GM18520 (cell line): ENCODE results near the gene GRIP2.

Experiments used
- ATAC-seq: cut with Tn5 transposase; IDR thresholded peaks from one replicate; pipeline ENCODE4 v1.9.1; 2021; ENCODE audit not compliant: unreplicated experiment

Gene GRIP2

DNA sequence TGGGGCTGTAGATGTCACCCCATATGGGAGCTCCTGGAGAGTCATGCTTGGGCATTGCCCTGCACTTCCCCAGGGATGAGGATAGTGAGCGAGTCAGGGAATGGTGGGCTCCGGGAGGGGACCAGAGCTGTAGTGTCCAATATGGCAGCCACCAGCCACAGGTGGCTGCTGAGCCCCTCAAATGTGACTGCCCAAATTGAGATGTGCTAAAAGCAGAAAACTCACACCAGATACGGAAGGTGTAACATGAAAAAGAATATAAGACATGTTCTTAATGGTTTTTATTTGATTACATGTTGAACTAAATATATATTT, 31.7 kb downstream of the GRIP2 start:
- ATAC-seq = no peak

DNA sequence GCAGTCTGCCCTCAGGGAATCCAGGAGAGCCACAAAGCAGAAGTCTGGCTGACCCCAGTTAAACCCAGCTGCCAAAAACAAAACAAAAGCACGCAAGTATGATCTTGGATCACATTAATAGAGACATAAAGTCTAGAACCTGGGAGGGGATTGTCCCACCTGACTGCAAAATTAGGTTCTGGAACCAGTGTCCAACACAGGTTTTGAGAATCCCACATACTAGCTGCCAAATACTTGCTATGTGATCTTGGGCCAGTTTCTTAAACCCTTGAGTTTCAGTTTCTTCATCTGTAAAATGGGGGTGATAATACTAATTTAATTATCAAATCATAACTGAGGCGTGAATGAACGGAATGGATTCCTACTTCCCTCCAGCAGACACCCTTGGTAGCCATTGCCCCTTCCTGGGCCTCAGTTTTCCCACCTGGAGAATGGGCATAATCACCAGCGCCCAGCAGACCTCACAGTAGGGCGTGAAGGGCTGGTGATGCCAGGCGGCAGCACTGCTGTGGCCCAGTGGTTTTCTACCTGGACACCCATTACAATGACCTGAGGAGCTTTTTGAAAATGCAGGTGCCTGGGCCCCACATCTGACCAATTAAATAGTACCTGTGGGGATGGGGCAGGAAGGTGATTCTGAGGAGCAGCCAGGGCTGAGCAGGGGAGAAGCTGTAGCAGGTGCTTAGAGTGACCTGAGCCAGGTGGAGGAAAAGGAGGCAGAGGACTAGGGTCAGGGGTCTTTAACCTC, 32.2 kb downstream of the GRIP2 start:
- ATAC-seq = no peak

DNA sequence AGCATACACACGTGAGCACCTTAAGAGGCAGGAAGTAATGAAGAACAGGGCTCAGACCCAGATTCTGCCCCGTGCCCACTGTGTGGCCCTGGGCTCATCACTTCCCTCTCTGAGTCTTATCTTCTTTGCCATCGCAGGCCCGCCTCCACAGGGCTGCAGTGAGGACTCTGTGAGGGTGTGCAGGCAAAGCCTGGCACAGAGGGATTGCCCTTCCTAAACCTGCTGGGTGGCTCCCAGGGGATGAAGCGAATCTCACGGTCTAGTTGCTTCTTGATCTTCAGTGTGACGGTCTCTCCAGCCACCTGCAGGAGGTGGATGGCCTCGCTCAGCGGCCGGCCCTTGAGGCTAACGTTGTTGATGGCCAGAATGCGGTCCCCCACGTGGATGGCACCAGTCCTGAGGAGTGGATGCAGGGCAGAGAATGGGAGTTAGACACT, 32.8 kb downstream of the GRIP2 start:
- ATAC-seq = no peak

DNA sequence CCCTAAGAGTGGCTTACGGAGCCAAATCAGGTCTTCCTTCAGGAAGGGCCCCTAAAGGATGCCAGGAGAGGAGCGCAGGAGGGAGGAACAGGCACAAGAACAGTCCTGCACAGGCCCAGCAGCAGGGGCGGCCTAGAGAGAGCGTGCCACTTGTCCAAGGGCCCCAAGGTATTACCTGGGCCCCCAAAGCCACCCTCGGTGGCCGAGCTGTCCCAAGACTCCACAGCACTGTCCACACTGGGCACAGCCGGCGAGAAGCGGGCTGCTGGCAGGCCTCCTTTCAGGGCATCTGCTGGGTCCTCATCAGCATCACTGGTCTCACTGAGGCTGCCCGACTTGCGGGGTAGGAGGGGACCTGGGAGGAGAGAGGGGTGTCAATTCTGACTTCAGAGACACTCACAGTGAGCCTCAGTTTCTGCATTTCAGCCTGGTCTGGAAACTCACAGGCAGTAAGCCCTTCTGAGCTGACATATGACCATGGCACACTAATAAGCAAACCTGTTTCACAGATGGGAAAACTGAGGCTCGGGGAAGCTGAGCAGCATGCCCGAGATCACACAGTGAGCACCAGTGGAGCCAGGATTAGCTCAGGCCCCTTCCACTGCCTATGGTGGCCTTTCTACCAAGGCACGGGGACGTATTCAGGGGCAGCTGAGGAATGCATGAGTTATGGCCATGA, 33.4 kb downstream of the GRIP2 start:
- ATAC-seq = no peak

DNA sequence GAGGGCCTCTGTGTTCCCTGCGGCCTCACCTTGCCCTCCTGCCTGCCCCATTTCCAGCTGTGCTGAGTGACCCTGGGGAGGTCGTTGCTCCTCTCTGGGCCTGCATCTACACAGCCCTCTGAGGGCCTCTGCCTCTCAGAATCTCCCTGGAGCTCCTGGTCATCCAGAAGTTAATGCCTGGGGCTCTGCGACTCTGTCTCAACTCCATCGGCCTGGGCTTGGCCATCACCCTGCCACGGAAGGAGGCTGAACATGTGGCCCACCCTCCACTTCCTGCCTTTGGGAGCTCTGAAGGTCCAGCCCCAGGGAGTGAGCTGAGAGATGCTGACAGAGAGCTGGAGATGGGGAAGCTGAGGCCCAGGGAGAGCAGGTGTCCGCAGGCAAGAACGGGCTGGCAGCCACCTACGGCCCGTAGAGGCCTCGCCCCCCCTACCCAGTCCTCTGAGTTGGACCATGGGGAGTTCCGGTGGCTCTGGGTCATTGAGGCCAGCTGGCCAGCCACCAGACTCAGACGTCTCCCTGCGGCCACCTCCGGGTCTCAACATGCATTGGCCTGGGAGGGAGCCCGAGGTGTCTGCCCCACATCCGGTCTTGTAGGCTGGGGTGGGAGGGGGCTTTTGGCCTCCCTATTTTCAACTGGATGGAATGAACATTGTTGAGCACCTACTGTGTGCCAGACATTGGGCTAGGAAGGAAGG, 34.2 kb downstream of the GRIP2 start:
- ATAC-seq = no peak

DNA sequence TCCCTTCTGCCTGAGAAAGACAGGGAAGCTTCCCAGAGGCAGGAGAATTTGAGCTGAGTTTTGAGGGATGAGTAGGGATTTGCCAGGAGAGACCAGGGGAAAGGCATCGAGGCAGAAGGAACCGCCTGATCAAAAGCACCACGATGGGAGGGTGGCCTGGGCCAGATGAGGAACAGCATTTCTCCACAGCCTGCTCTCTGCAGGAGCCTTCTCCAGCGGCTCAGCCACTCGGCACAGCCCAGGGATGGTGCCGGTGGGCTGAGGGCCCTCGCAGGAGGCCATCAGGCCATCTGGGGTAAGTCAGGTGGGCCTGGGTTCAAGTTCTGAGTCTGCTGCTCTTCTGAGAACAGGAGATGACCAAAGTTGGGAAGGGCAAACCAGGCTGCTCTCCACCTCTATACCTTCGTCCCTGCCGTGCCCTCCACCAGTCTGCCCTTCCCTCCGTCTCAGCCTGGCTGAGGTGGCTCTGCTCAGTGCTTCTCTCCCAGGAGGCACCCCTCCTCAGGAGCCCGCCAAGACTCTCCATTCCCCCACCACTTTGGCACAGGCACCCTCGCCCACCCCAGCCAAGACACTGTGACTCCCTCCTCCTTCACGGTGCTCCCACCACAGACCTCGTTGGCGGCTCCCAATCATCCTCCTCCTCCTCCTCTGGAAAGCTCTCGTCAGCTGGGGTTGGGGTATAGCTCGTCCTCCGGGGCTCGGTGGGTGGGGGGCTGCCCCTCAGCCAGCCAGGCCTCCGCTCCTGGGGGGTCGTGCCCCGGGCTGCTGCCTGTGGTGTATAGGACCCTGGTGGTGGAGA, 34.9 kb downstream of the GRIP2 start:
- ATAC-seq = no peak

DNA sequence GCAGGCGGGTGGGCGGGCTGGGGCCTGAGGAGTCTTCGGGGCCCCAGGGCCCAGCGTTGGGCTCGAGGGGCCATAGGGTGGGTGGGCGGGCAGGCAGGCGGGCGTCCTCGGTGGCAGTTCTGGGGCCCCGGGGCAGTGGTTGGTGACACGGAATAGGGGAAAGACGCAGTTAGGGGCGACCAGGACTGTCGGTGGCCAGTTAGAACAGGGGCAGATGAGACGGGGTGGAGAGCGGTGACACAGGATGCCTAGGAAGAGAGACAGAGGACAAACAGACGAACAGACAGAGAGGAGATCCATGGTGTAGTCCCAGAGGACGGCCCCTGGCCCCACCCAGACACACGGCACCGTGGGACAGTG, 36.5 kb downstream of the GRIP2 start:
- no peak for ATAC-seq

DNA sequence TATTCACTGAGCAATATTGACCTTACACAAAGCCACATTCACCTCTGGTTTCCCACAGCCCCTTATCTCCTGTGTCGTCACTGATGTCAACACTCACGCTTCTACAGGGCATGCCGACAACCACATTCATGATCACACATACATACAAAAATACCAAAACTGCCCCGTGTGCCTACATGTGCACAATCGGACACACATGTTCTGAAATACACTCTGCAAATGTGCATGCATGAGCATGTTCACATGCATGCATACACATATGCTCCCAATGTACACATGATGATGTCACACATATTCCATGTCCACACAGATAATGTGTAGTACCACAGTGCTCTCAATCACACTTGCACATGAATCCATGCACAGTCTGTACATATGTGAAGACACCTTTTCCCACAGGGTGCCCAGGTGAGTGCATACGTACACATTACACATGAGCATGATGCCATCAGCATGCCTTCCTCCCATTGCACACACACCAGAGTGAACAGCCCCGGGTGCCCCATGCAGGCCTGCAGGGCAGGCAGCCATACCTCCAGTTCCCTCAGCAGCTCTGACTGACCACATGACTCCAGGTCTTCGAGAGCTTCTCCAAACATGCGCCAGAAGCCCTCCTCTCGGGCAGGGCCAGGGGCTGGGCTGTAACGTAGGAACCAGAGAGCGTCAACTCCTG, 37.0 kb downstream of the GRIP2 start:
- ATAC-seq = no peak

DNA sequence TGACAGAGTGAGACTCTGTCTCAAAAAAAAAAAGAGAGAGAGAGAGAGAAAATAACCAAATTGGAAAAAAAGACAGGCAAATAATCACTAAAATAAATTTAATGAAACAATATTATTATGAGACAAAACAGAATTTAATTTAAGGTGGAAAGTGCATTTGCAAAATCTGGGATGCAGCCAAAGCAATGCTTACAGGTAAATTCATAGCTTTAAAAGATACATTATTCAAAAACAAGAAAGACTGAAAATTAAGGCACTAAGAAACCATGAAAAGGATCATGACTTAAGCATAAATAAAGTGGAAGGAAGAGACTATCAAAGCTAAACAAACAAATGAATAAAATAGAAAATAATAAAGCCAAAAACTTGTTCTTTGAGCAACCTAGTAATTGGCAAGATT, 37.7 kb downstream of the GRIP2 start:
- ATAC-seq = no peak

DNA sequence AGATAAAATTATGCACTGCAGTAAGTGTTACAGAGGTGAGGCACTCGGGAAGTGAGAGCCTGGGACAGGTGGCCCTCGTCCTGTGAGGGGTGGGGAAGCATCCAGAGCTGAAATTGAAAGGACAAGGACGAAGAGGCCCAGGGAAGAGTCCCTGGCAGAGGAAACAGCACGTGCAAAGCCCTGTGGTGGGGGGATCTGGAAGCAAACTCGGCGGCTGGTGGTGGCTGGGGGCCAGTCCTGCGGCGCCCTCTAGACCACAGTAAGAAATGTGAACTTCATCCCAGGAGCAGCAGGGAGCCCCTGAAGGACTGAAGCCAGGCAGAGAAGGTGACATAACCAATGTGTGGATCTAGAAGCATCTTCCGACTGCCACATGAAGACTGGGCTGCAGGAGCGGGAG, 42.8 kb downstream of the GRIP2 start:
- no peak for ATAC-seq

DNA sequence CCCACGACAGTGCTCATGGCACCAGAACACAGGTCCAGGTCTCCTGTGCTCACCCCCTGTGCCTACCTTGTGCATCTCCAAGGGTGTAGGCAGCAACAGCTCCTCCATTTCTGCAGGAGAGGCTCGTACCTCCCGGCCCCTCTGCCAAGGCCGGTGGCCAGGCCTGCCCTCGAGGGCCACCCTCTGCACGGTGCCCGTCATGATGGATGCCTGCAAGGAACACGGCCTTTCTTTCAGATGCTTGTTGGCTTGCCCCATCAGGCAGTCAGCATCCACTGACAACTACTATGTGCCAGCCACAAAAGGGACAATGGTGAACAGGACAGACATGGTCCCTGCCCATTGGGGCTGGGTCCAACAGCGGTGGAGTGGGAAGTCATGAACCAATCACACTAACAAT, 43.8 kb downstream of the GRIP2 start:
- no peak for ATAC-seq

DNA sequence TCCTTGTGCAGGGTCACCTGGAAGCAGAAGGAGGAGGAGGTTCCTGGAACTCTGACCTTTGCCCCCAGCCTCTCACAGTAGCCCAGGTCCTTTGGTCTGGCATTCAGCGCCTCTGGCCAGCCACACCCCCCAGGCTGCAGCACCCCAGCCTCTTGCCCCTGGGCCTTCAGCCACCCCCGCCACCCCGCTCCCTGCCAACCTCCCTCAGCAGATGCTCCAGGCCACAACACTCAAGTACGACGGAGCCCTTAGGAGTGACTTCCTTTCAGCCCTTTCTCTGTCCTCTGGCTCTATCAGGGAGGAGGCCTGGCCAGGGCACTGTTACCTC, 45.2 kb downstream of the GRIP2 start:
- no peak for ATAC-seq

DNA sequence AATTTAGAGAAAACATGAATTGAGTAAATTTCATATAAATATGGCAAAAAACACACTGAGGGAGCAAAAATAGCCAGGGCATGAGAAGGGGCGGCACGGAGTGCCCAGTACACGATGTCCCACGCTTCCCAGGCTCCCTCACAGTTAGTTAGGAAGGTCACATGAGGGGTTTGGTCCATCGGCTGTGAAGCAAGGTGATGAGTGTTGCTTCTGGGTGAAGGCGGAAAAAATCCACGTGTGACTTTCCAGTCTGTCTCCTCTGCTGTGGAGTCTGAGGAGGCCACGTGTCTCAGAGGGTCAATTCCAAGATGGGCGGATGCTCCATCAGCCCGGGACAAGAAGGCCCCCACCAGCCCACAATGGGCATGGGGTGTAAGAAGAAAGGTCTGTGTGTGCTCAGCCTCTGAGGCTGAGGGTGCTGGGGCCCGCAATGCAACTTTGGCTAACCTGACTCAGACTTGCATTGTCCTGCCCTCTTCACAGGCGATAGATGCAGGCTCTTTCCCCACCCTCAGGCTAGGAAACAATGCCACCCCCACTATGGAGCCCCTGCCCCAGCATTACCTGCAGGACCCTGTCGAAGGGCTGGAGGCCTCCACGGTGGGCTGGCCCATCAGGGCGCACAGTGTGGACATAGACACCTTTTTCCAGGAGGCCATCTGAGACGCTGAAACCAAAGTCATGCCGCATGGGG, 45.7 kb downstream of the GRIP2 start:
- no peak for ATAC-seq

DNA sequence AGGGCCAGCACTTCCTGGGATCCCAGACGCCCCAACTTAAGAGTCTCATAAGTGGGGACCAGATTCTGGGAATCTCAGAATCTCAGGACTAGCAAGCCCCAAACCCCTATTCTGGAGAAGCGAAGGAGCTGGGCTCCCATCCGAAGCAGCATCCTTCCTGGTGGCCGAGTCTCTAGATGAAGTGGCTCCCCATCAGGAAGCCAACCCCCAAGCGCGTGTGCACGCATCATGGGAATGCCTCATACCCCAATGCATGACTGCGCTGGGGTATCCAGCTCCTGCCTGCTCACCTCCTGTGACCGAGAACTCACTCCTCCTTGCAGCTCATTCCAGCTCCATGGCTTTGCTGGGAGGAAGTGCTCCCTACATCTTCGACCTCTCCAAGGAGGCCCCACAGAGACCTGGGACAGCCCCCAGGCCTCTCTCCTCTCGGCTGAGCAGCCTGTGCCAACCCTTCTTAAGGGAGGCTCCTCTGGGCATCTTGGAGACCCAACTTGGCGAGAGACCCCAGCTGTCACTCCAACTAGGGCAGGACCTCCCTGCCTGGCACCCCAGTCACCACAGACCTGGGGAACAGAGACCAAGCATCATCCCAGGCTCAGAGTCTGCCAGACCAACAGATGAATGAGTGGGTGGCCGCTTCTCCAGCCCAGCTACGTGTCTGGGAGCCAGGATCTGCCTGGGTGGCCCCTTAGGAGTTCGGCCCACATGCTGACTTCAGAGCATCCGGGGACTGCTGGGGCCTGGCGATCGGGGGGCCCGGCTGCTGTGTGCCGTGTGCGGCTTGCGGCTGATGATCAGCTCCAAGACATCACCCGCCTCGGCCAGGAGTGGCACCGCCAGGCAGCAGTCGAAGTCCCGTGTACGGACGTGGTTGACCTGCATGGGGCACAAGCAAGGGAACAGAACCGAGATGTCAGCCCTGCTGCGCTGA, 46.9 kb downstream of the GRIP2 start:
- ATAC-seq = no peak

DNA sequence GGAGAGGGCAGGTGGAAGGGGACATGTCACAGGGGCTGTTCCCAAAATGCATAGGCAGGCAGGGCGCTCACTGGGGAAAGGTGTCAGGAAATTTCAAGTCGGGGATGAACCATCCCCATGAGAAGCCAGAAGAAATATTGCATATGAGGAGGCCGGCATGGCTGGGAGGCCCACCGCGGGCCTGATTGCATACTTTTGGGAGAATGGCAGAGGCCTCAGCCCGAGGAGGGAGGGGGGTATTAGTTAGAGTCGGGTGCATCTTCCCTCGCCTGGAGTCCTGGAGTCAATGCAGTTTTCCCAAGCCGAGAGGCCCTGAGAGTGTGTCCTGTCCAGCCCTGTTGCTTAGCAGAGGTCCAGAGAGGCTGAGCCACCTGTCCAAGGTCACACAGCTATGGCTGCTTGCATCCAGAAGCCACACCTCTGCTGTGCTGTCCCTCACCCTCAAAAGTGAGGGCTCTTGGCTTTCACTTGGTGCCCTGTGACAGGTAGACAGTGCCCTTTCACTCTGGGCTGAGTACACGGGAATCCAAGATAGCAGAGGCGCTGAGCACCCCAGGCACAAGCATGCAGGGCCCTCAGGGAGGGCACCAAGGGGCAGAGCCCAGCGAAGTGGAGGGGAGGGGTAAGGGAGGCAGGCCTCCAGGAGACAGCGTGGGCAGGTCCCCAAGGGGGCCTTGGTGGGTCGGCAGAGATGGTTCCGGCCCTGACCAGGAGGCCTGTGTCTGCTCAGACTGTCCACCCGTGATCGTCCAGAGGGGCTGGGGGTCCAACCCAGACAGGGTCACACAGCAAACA, 48.5 kb downstream of the GRIP2 start:
- no peak for ATAC-seq

DNA sequence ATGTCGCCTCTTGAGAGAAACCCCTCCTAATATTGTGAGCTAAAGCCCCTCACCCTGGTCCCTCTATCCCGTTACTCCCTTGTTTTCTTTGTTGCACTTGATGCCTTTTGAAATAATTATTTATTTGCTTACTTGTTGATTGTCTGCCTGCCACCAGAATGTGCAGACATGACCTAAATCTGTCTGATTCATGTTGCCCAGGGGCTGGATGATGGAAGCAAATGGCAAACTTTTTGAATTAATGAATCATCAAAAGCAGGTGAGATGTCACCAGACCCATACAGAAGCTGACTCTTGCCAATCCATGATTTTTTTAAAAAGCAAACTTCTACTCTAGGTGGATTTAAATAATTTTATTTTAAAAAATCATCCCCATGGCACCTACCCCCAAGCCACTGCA, 49.3 kb downstream of the GRIP2 start:
- ATAC-seq = no peak

DNA sequence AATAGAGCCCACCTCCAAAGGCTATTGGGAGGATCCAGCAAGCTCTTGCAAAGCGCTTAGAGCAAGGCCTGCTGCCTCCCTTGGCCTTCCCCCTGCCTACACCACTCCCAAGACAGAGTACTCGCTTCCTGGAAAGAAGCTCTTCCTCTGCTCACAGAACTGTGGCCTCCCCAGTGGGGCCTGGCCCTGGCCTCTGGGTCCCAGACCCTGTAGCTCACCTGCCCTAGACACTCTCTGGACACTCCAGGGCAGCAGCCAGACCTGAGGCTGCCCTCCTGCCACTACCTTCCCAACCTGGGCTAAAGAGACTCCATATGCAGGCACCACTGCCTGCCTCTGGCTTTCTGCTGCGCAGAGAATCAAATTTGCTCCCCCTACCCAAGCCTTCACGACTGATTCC, 49.9 kb downstream of the GRIP2 start:
- ATAC-seq = no peak

DNA sequence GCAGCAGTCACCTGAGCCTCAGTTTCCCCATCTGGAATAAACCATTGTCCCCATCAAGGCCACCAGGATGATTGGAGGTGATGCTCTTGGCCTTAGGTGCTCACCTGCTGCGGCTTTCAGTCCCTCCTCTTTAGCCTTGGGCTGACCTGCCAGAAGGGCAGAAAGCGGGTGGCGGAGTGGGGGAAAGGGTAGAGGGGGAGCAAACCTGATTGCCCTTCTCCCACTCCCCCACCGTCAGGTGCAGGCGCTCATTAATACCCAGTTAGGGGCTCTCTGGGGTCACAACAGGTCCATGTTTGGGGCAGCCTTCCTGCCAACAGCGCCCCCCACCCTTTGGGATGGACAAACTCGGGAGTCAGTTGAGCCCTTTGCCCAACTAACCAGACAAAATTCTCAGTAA, 50.5 kb downstream of the GRIP2 start:
- ATAC-seq = no peak
